H1 (cell line): Measurements from ENCODE around the gene ZFYVE21.

Source experiments
- ATF3 ChIP-seq: IDR thresholded peaks from 2 replicates; pipeline ENCODE4 v1.6.1; 2011; ENCODE audit warnings: low read depth, mild to moderate bottlenecking, low read length; ENCODE audit not compliant: insufficient read depth
- BCL11A ChIP-seq, 2 experiments: IDR thresholded peaks; one replicate each; pipeline ENCODE4 v1.6.1; 2011; ENCODE audit warnings: low read depth in 2 of 2, low read length in 2 of 2, mild to moderate bottlenecking in 2 of 2
- CTCF ChIP-seq, 3 experiments: IDR thresholded peaks; 1 replicate in 2 of 3; 2 replicates in 1 of 3; pipeline versions ENCODE4 v1.5.1 to v1.6.1; 2011; ENCODE audit warnings: low read length in 3 of 3, mild to moderate bottlenecking in 3 of 3, inconsistent platforms in 2 of 3, low read depth in 1 of 3, moderate library complexity in 1 of 3; ENCODE audit not compliant: insufficient read depth in 1 of 3; ENCODE audit errors: control extremely low read depth in 1 of 3
- EZH2 ChIP-seq: fragments of 200-600 bp; sonication (generic); IDR thresholded peaks from 2 replicates; pipeline ENCODE4 v1.7.1; 2012; ENCODE audit warnings: low read depth, mild to moderate bottlenecking, moderate library complexity, low read length, inconsistent platforms; ENCODE audit not compliant: severe bottlenecking
- POLR2A ChIP-seq, 2 experiments: IDR thresholded peaks; 1 replicate in 1 of 2; 2 replicates in 1 of 2; pipeline ENCODE4 v1.6.1; 2011; ENCODE audit warnings: low read depth in 2 of 2, low read length in 2 of 2, mild to moderate bottlenecking in 2 of 2; ENCODE audit errors: control extremely low read depth in 1 of 2
- POLR2AphosphoS5 ChIP-seq: IDR thresholded peaks from 2 replicates; pipeline ENCODE4 v1.6.1; 2011; ENCODE audit warnings: low read depth, low read length
- RFX5 ChIP-seq: IDR thresholded peaks from 2 replicates; pipeline ENCODE4 v1.6.1; 2011; ENCODE audit warnings: low read depth, low read length, improper control_type of control experiment, borderline replicate concordance
- TEAD4 ChIP-seq: IDR thresholded peaks from 2 replicates; pipeline ENCODE4 v1.6.1; 2012; ENCODE audit warnings: low read depth, low read length, inconsistent platforms, mixed read lengths

- TF ChIP-seq CTCF (IDR thresholded peaks at IDR 0.05; ENCODE audit: control extremely low read depth in 1 of 3, insufficient read depth in 1 of 3, low read depth in 1 of 3, low read length in 3 of 3) (no peak), RFX5 (no peak), POLR2AphosphoS5 (no peak), BCL11A (IDR thresholded peaks at IDR 0.05; ENCODE audit: low read depth in 2 of 2, low read length in 2 of 2) (no peak), EZH2 (no peak), ATF3 (no peak), POLR2A (IDR thresholded peaks at IDR 0.05; ENCODE audit: control extremely low read depth in 1 of 2, low read depth in 2 of 2, low read length in 2 of 2) (no peak), TEAD4 (no peak)
Observed at GRCh38 chr14:103667671-103668070, 47.9 kb upstream of the ZFYVE21 start.
